Lower lobe of right lung (tissue), 2 donors: ENCODE measurements around the gene MAGEB17. TPM values are rescaled to one million over a fixed set of nuclear protein-coding genes. Genes with fewer than 3 reads are reported as not detected.

ENCODE experiments used
- ATAC-seq, 2 donors: fragments of 200-7000 bp; cut with Tn5 transposase; one replicate each; pipeline ENCODE4 v1.9.1; 2020 to 2022; ENCODE audit warnings: mild to moderate bottlenecking in 2 of 2, moderate library complexity in 2 of 2
- DNase-seq: peaks from one replicate; pipeline ENCODE4 v3.0.0-alpha.2; 2020
- H3K27ac ChIP-seq: fragments of 200-600 bp; one replicate; pipeline ENCODE4 v1.8.0; 2022
- H3K27me3 ChIP-seq: fragments of 200-600 bp; one replicate; pipeline ENCODE4 v1.8.0; 2022; ENCODE audit warnings: low read depth
- H3K36me3 ChIP-seq: fragments of 200-600 bp; one replicate; pipeline ENCODE4 v1.8.0; 2022; ENCODE audit warnings: mild to moderate bottlenecking
- H3K4me1 ChIP-seq: fragments of 200-600 bp; one replicate; pipeline ENCODE4 v1.8.0; 2022
- H3K4me3 ChIP-seq: fragments of 200-600 bp; one replicate; pipeline ENCODE4 v1.8.0; 2022; ENCODE audit warnings: mild to moderate bottlenecking
- H3K9me3 ChIP-seq: fragments of 200-600 bp; one replicate; pipeline ENCODE4 v1.8.0; 2022
- CTCF ChIP-seq: fragments of 200-600 bp; IDR thresholded peaks from one replicate; pipeline ENCODE4 v1.8.0; 2022; ENCODE audit warnings: antibody characterized with exemption, mild to moderate bottlenecking
- intact Hi-C: fragments of 100-400 bp; cut with DNase I; formaldehyde crosslinking; loops from one replicate; pipeline ENCODE4 v1.11.0; 2022
- total RNA-seq: library from RNA; stranded (reverse); fragmentation: NEBNext Ultra II Directional; extraction: Animal tissue kit (Norgen Biotek cat#: 25700); gene quantifications from one replicate; pipeline ENCODE4 v1.2.1, GENCODE V29; 2021
- donor health status: DM: no; HTN: yes; CAD: no; lungs with severe emphysema.

MAGEB17 gene
- total RNA-seq, 1 donor from 2014 or later = not detected

- no peak overlapping the region for H3K27ac ChIP-seq
- no peaks in the 10 kb centered on the region for H3K36me3 ChIP-seq
- ATAC-seq (no peak), DNase-seq (no peak)
- no peak for TF ChIP-seq CTCF
- H3K27me3 ChIP-seq = no peaks in the 10 kb centered on the region
- no peaks in the 10 kb centered on the region for H3K4me1 ChIP-seq
- no peak overlapping the region for H3K4me3 ChIP-seq
- no peaks in the 10 kb centered on the region for H3K9me3 ChIP-seq
- intact Hi-C loops = no loop called here
Observed at GRCh38 chrX:16125520-16126149, 41.6 kb upstream of the MAGEB17 start.

GRCh38 chrX:16130707-16131106 is 36.6 kb upstream of the MAGEB17 start:
- Histone ChIP-seq H3K4me1 (no peaks in the 10 kb centered on the region), H3K4me3 (no peak overlapping the region), H3K27ac (no peak overlapping the region), H3K9me3 (no peaks in the 10 kb centered on the region), H3K36me3 (no peaks in the 10 kb centered on the region), H3K27me3 (no peaks in the 10 kb centered on the region)
- DNase-seq (no peak), ATAC-seq (no peak)
- intact Hi-C loops = no loop called here
- TF ChIP-seq CTCF = no peak

- Histone ChIP-seq H3K4me3 (no peak overlapping the region), H3K27ac (no peak overlapping the region), H3K36me3 (no peaks in the 10 kb centered on the region), H3K4me1 (no peaks in the 10 kb centered on the region), H3K9me3 (no peaks in the 10 kb centered on the region), H3K27me3 (no peaks in the 10 kb centered on the region)
- intact Hi-C loops = no loop called here
- ATAC-seq (no peak), DNase-seq (no peak)
- TF ChIP-seq CTCF = no peak
Observed at GRCh38 chrX:16134936-16135335, 32.3 kb upstream of the MAGEB17 start.

- no peak for TF ChIP-seq CTCF
- ATAC-seq = no peak
- no peak for DNase-seq
Observed at GRCh38 chrX:16136080-16136479, 31.2 kb upstream of the MAGEB17 start.

GRCh38 chrX:16137416-16138107 is 29.7 kb upstream of the MAGEB17 start:
- ATAC-seq (no peak), DNase-seq (no peak)
- H3K4me1 ChIP-seq = no peaks in the 10 kb centered on the region
- no peaks in the 10 kb centered on the region for H3K27me3 ChIP-seq
- intact Hi-C loops = no loop called here
- H3K27ac ChIP-seq = no peak overlapping the region
- H3K4me3 ChIP-seq = no peak overlapping the region
- no peak for TF ChIP-seq CTCF
- H3K9me3 ChIP-seq = no peaks in the 10 kb centered on the region
- H3K36me3 ChIP-seq = no peaks in the 10 kb centered on the region

More at GRCh38 chrX:16136080-16136479, 31.2 kb upstream of the MAGEB17 start:
- H3K4me1 ChIP-seq = no peaks in the 10 kb centered on the region
- no peak overlapping the region for H3K4me3 ChIP-seq
- intact Hi-C loops = no loop called here
- H3K36me3 ChIP-seq = no peaks in the 10 kb centered on the region
- no peaks in the 10 kb centered on the region for H3K27me3 ChIP-seq
- H3K27ac ChIP-seq = no peak overlapping the region
- H3K9me3 ChIP-seq = no peaks in the 10 kb centered on the region
